ENCODE data around the gene ATG14. TPM values are rescaled to one million over a fixed set of nuclear protein-coding genes. Genes with fewer than 3 reads are reported as not detected.
"Not testable (repeated sequence)": the region's sequence is repeated elsewhere in the genome, so short reads cannot be mapped to it uniquely, and the experiment has no call there.

The ATG14 gene
- 1 to 10 TPM; 5.7 to 6.4 TPM for total RNA-seq

- H3K27ac Mint-ChIP-seq, result peak within 1 kb of the TSS; percentile 97
- no peaks in the 10 kb centered on the region for H3K27me3 Mint-ChIP-seq (ENCODE audit: low read depth)
- no peaks in the 10 kb centered on the region for H3K9me3 Mint-ChIP-seq
- peak within 1 kb of the TSS; percentile 90 to 97 for H3K4me3 Mint-ChIP-seq
- peaks cover 42% of the 10 kb centered on the region for H3K4me1 Mint-ChIP-seq (ENCODE audit: low read depth)
- ATAC-seq (replicated peaks in 1 of 2) (peak; percentile 98 to 99), DNase-seq (peak; percentile 82)
- no peaks in the 10 kb centered on the region for H3K36me3 Mint-ChIP-seq (ENCODE audit: insufficient read depth in 2 of 2)
These were observed at the start of gene ATG14 for GRCh38 chr14:55411426-55412389. Gene ATG14 (minus strand): TSS chr14:55411830. CDS start chr14:55411822, 8 bp downstream.

DNA sequence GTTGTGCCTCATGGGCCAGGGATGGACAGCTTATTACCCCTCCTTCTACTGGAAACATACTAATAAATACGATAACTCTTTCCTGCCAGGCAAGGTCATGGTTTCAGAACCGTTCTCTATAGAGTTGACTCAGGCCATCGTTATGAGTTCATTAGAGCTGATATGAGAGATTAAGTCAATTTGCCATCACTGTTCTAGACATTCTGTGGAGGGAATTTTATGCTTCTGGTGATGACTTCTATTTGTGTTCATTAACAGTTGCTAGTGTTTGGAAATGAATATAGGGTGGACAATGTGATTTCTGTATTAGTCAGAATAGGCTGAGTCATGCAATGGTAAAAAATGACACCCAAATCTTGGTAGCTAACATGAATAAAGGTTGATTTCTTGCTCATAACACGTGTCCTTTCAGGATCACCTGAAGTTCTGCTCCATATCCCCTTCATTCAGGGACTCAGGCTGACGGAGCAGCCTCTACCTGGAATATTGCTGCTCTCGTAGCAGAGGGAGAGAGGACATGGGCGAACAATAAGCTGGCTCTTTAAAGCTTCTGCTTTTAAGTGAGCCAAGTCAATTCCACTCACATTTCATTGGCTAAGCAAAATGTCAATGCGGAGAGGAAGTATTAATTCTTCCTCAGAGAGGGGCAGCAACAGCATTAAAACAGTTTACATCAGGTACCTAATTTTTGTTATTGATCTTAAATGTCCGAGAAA, 47.3 kb upstream of the ATG14 start:
- peak overlapping the region in 1 of 2 donors; percentile 71 for H3K4me3 Mint-ChIP-seq
- H3K27me3 Mint-ChIP-seq (ENCODE audit: low read depth), result peaks cover 26% of the 10 kb centered on the region
- ATAC-seq (replicated peaks in 1 of 2) (peak; percentile 68 to 85), DNase-seq (peak in 1 of 2 donors; percentile 9)
- peaks cover 0 to 1% of the 10 kb centered on the region in 2 donors for H3K9me3 Mint-ChIP-seq
- H3K4me1 Mint-ChIP-seq (ENCODE audit: low read depth), result peaks cover 45% of the 10 kb centered on the region
- peak overlapping the region; percentile 88 for H3K27ac Mint-ChIP-seq
- H3K36me3 Mint-ChIP-seq (ENCODE audit: insufficient read depth in 2 of 2), result no peaks in the 10 kb centered on the region

GRCh38 chr14:55457496-55457895, 45.9 kb upstream of the ATG14 start:
- ATAC-seq (replicated peaks in 1 of 2), result no peak
- Mint-ChIP-seq H3K36me3 (ENCODE audit: insufficient read depth in 2 of 2) (no peaks in the 10 kb centered on the region), H3K27me3 (ENCODE audit: low read depth) (peaks cover 18% of the 10 kb centered on the region), H3K4me1 (ENCODE audit: low read depth) (peaks cover 34% of the 10 kb centered on the region), H3K27ac (no peak overlapping the region), H3K9me3 (peaks cover 0 to 1% of the 10 kb centered on the region in 2 donors), H3K4me3 (no peak overlapping the region)
- DNase-seq, result no peak

GRCh38 chr14:55456411-55456810, 44.8 kb upstream of the ATG14 start:
- not testable (repeated sequence) for H3K27me3 Mint-ChIP-seq (ENCODE audit: low read depth)

DNA sequence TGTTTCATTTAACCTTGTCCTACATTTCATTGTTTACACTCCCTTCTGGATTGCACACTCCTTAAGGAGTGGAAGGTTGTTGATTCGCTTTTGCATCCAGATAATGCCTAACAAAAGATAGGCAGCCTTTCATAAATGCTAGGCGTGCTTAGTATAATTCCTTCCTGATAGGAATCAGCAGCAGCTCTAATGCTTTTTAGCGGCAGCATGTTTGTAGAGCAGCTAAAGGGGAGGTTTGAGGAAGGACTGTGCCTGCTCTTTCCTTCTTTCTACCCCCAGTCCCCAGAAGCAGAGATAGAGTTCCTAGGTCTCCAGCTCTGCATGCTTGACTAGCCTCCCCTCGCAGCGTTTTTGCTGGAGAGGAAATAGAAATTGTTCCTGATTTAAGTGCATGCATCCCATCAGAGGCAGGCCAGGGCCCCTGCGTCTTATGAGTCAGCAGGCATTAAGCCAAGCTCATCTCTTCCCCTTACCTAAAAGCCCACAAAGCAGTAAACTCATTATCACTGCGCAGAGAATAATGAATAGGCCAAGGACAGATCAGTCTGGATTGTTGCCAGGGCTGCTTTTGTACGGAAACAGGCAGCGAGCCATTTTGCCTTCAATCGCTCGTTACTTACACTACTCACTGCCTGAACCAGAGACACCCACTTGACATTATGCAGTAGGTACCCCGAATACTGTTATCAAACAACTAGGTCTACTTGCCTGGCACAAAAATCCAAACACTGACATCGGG, 42.8 kb upstream of the ATG14 start:
- DNase-seq (no peak), ATAC-seq (replicated peaks in 1 of 2) (no peak)
- no peak overlapping the region for H3K4me3 Mint-ChIP-seq
- no peaks in the 10 kb centered on the region for H3K36me3 Mint-ChIP-seq (ENCODE audit: insufficient read depth in 2 of 2)
- no peaks in the 10 kb centered on the region for H3K27me3 Mint-ChIP-seq (ENCODE audit: low read depth)
- peaks cover 23% of the 10 kb centered on the region for H3K4me1 Mint-ChIP-seq (ENCODE audit: low read depth)
- no peak overlapping the region for H3K27ac Mint-ChIP-seq
- peaks cover 0 to 1% of the 10 kb centered on the region in 2 donors for H3K9me3 Mint-ChIP-seq

More at GRCh38 chr14:55456411-55456810, 44.8 kb upstream of the ATG14 start:
- not testable (repeated sequence) for DNase-seq; H3K36me3 Mint-ChIP-seq (ENCODE audit: insufficient read depth in 2 of 2); H3K9me3 Mint-ChIP-seq; H3K4me3 Mint-ChIP-seq; ATAC-seq (replicated peaks in 1 of 2); H3K27ac Mint-ChIP-seq
- peaks cover 28% of the 10 kb centered on the region for H3K4me1 Mint-ChIP-seq (ENCODE audit: low read depth)

GRCh38 chr14:55451950-55452349, 40.3 kb upstream of the ATG14 start:
- Mint-ChIP-seq H3K36me3 (ENCODE audit: insufficient read depth in 2 of 2) (no peaks in the 10 kb centered on the region), H3K4me3 (no peak overlapping the region), H3K4me1 (ENCODE audit: low read depth) (peaks cover 28% of the 10 kb centered on the region), H3K9me3 (no peaks in the 10 kb centered on the region), H3K27ac (no peak overlapping the region), H3K27me3 (ENCODE audit: low read depth) (no peaks in the 10 kb centered on the region)
- no peak for ATAC-seq (replicated peaks in 1 of 2)
- no peak for DNase-seq

- ATAC-seq (replicated peaks in 1 of 2) (no peak), DNase-seq (no peak)
- H3K36me3 Mint-ChIP-seq (ENCODE audit: insufficient read depth in 2 of 2), result no peaks in the 10 kb centered on the region
- H3K9me3 Mint-ChIP-seq, result no peaks in the 10 kb centered on the region
- H3K27me3 Mint-ChIP-seq (ENCODE audit: low read depth), result no peaks in the 10 kb centered on the region
- H3K4me3 Mint-ChIP-seq, result no peak overlapping the region
- H3K4me1 Mint-ChIP-seq (ENCODE audit: low read depth), result peaks cover 34% of the 10 kb centered on the region
- no peak overlapping the region for H3K27ac Mint-ChIP-seq
These were observed 39.8 kb upstream of the ATG14 start for GRCh38 chr14:55451398-55451797.

- Mint-ChIP-seq H3K27ac (no peak overlapping the region), H3K36me3 (ENCODE audit: insufficient read depth in 2 of 2) (no peaks in the 10 kb centered on the region), H3K4me1 (ENCODE audit: low read depth) (peaks cover 38% of the 10 kb centered on the region), H3K9me3 (no peaks in the 10 kb centered on the region), H3K27me3 (ENCODE audit: low read depth) (no peaks in the 10 kb centered on the region), H3K4me3 (no peak overlapping the region)
- ATAC-seq (replicated peaks in 1 of 2) (no peak), DNase-seq (no peak)
These were observed 39.4 kb upstream of the ATG14 start for GRCh38 chr14:55450987-55451386.

GRCh38 chr14:55450539-55450938, 38.9 kb upstream of the ATG14 start:
- H3K9me3 Mint-ChIP-seq, result no peaks in the 10 kb centered on the region
- no peak overlapping the region for H3K4me3 Mint-ChIP-seq
- peaks cover 39% of the 10 kb centered on the region for H3K4me1 Mint-ChIP-seq (ENCODE audit: low read depth)
- no peak for DNase-seq
- no peaks in the 10 kb centered on the region for H3K27me3 Mint-ChIP-seq (ENCODE audit: low read depth)
- H3K27ac Mint-ChIP-seq, result no peak overlapping the region
- no peaks in the 10 kb centered on the region for H3K36me3 Mint-ChIP-seq (ENCODE audit: insufficient read depth in 2 of 2)
- ATAC-seq (replicated peaks in 1 of 2), result no peak

DNA sequence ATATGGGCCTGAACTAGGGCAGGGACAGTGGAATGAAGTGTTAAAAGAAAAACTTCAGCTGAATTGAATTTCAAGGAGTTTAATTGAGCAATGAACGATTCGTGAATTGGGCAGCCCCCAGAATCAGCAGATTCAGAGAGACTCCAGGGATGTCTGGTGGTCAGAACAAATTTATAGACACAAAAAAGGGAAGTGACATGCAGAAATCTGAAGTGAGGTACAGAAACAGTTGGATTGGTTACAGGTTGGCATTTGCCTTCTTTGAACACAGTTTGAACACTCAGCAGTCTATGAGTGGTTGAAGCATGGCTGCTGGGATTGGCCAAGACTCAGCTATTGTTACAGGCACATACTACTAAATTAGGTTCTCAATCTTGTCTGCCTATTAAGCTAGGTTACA, 38.5 kb upstream of the ATG14 start:
- Mint-ChIP-seq H3K4me1 (ENCODE audit: low read depth) (peaks cover 39% of the 10 kb centered on the region), H3K27ac (no peak overlapping the region), H3K4me3 (no peak overlapping the region), H3K27me3 (ENCODE audit: low read depth) (no peaks in the 10 kb centered on the region), H3K36me3 (ENCODE audit: insufficient read depth in 2 of 2) (no peaks in the 10 kb centered on the region), H3K9me3 (no peaks in the 10 kb centered on the region)
- DNase-seq (no peak), ATAC-seq (replicated peaks in 1 of 2) (no peak)

GRCh38 chr14:55449116-55449515, 37.5 kb upstream of the ATG14 start:
- H3K36me3 Mint-ChIP-seq (ENCODE audit: insufficient read depth in 2 of 2), result no peaks in the 10 kb centered on the region
- ATAC-seq (replicated peaks in 1 of 2), result no peak
- no peak overlapping the region for H3K27ac Mint-ChIP-seq
- no peak overlapping the region for H3K4me3 Mint-ChIP-seq
- H3K27me3 Mint-ChIP-seq (ENCODE audit: low read depth), result no peaks in the 10 kb centered on the region
- H3K9me3 Mint-ChIP-seq, result no peaks in the 10 kb centered on the region
- DNase-seq, result no peak
- peaks cover 31% of the 10 kb centered on the region for H3K4me1 Mint-ChIP-seq (ENCODE audit: low read depth)

GRCh38 chr14:55448141-55448614, 36.5 kb upstream of the ATG14 start:
- peak; percentile 29 to 36 for DNase-seq
- peak; percentile 81 to 90 for ATAC-seq (replicated peaks in 1 of 2)
- Mint-ChIP-seq H3K27me3 (ENCODE audit: low read depth) (no peaks in the 10 kb centered on the region), H3K36me3 (ENCODE audit: insufficient read depth in 2 of 2) (no peaks in the 10 kb centered on the region), H3K4me1 (ENCODE audit: low read depth) (peaks cover 31% of the 10 kb centered on the region), H3K27ac (peak overlapping the region; percentile 64), H3K4me3 (peak overlapping the region; percentile 16 to 63), H3K9me3 (no peaks in the 10 kb centered on the region)
